GM10248 (cell line): ENCODE results near the gene PRR22.

ENCODE experiments used
- CTCF ChIA-PET: fragments of 300-600 bp; sonication (Branson Sonifier 250); formaldehyde crosslinking; extraction: SDS; loops from one replicate; lab custom pipeline; 2021; ENCODE audit warnings: antibody characterized with exemption; lab: Yijun Ruan, JAX
- POLR2A ChIA-PET: fragments of 350-650 bp; sonication (Branson Sonifier 250); formaldehyde crosslinking; extraction: SDS; loops from one replicate; lab custom pipeline; 2020; ENCODE audit warnings: antibody characterized with exemption; lab: Yijun Ruan, JAX
- DNase-seq: peaks from one replicate; pipeline ENCODE4 v3.0.0; 2012; ENCODE audit errors: extremely low spot score
- TF ChIP-seq, protein P1 (sequence below): IDR thresholded peaks from 2 replicates; pipeline ENCODE4 v1.5.1; 2012; ENCODE audit warnings: mild to moderate bottlenecking, low read depth; ENCODE audit errors: extremely low read depth, missing control alignments, control extremely low read depth

The PRR22 gene

DNA sequence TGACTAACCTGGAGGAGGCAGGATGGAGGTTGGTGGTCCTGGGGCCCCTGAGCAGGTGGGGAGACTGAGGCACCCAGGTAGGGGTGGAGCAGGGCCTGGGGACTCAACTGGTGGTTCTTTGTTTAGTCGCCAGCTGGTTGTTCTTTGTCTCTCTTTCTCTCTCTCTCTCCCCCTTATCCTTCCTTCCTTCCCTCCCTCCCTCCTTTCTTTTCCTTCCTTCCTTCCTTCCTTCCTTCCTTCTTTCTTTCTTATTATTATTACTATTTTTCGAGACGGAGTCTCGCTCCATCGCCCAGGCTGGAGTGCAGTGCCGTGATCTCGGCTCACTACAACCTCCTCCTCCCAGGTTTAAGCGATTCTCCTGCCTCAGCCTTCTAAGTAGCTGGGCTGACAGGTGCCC lies 13.7 kb upstream of the PRR22 start:
- POLR2A ChIA-PET, result no interaction called here
- CTCF ChIA-PET, result no interaction called here
- no peak for DNase-seq
- TF ChIP-seq, protein P1, sequence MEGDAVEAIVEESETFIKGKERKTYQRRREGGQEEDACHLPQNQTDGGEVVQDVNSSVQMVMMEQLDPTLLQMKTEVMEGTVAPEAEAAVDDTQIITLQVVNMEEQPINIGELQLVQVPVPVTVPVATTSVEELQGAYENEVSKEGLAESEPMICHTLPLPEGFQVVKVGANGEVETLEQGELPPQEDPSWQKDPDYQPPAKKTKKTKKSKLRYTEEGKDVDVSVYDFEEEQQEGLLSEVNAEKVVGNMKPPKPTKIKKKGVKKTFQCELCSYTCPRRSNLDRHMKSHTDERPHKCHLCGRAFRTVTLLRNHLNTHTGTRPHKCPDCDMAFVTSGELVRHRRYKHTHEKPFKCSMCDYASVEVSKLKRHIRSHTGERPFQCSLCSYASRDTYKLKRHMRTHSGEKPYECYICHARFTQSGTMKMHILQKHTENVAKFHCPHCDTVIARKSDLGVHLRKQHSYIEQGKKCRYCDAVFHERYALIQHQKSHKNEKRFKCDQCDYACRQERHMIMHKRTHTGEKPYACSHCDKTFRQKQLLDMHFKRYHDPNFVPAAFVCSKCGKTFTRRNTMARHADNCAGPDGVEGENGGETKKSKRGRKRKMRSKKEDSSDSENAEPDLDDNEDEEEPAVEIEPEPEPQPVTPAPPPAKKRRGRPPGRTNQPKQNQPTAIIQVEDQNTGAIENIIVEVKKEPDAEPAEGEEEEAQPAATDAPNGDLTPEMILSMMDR, result no peak

DNA sequence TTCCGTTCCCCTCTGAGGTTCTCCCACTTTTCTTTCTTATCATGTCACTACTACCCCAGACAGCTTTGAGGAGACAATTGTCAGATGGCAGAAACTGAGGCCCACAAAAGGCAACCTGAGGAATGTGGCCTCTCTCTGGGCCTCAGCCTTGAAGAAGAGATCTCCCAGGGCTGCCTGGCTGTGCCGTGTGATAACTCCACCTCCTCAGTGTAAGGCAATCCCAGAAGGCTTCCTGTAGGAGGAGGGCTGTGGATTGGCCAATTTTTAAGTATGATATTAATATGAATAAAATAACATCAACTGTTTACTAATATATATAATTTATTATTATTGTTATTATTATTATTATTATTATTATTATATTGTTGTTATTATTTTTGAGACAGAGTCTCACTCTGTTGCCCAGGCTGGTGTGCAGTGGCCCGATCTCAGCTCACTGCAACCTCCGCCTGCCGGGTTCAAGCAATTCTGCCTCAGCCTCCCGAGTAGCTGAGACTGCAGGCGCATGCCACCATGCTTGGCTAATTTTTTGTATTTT lies 10.9 kb upstream of the PRR22 start:
- no peak for DNase-seq
- ChIA-PET POLR2A (no interaction called here), CTCF (interaction anchor here (1.0 to 8.5 kb wide), 10 partner anchors 8 to 247 kb away, joined by 3 to 75 read pairs (median 3); partner anchors contain the start of gene NRTN)
- TF ChIP-seq, protein P1, result no peak

DNA sequence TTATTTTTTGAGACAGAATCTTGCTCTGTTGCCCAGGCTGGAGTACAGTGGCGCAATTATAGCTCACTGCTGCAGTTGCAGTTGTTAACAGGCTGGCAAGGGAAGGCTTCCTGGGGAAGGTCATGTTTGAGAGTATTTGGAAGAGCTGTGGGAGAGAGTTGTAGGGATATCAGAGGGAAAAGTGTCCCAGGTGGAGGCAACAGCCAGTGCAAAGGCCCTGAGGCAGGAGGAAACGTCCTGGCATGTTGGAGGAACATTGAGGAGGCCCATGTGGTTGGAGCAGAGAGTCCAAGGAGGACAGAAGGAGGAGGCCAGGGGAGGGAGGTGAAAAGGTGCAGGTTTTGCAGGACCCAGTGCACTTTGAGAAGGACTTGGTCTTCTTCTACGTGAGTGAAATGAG lies 8.6 kb upstream of the PRR22 start:
- POLR2A ChIA-PET, result no interaction called here
- DNase-seq, result no peak
- CTCF ChIA-PET, result interaction anchor here (0.7 to 8.5 kb wide), 5 partner anchors 10 to 35 kb away, joined by 3 to 75 read pairs (median 4); partner anchors contain the start of gene NRTN
- TF ChIP-seq, protein P1, result no peak

DNA sequence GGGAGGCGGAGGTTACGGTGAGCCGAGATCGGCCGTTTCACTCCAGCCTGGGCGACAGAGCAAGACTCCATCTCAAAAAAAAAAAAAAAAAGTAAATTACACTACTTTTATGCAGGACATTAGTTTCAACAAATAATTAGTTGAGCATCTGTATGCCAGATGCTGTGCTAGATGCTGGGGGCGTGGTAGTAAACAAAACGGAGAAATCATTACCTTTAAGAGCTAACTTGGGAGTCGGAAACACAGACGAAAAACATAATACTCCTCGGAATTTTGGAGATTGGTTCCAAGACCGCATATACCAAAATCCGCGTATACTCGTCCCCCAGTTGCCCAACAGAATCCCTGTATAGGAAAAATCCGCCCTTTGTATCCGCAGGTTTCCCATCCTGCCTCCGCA lies 7.7 kb upstream of the PRR22 start:
- no peak for DNase-seq
- TF ChIP-seq, protein P1, result no peak
- CTCF ChIA-PET, result interaction anchor here (1.3 to 8.5 kb wide), 2 partner anchors 12 to 16 kb away, joined by 4 to 75 read pairs; partner anchors contain the start of gene NRTN
- POLR2A ChIA-PET, result interaction anchor here (0.7 kb wide), 1 partner anchor 463 kb away, joined by 6 read pairs; no protein-coding TSS in a partner anchor

DNA sequence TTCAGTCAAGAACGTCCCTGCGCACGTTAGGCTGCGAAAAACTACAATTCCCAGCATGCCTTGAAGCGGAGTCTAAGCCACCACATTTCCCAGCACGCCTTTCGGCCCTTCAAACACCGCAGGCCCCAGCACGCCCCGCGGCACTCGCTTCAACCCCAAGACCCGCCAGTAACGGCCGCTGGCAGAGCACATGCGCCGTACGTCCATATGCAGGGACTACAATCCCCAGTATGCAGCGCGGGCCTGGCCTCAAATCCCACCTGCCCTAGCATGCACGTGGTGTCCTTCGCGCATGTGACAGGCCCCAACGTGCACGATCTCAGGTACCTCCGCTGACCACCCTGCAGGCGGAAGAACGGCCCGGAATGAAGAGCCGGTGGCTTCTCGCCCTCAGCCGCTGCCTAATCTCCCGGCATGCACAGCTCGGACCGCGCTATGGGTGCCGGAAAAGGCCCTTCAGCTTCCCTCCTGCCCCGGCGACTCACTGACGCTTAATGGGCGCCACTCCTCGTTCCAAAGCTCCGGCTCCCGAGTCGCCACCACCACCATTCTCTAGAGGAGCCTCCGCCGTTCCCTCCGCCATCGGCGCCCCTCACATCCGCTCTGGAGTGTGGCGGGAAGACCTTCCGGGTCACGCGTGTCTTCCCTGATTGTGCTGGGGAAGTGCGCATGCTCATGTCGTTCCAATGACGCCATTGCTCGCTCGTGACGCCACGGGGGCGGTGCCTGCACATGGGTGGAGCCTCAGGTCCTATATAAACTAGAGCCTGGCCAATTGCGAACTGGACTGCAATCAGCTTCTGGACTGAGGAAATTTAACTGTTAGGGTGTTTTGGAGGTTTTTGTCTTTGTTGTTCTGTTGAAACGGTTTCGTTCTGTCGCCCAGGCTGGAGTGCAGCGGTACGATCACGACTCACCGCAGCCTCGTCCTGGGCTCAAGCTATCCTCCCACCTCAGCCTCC lies 6.3 kb upstream of the PRR22 start, which contains the start of gene DUS3L:
Gene DUS3L, minus strand, starts transcription at position 605 of the 962 bp plus-strand sequence. Its CDS starts 22 bp downstream, at position 583.
- ChIA-PET CTCF (interaction anchor here (1.2 to 8.5 kb wide), 3 partner anchors 13 to 177 kb away, joined by 4 to 75 read pairs (median 4); partner anchors contain the start of gene NRTN), POLR2A (interaction anchor here (1.0 kb wide), 2 partner anchors 13 to 38 kb away, joined by 3 read pairs; no protein-coding TSS in a partner anchor)
- TF ChIP-seq, protein P1, result no peak
- DNase-seq, result peak; percentile 98

DNA sequence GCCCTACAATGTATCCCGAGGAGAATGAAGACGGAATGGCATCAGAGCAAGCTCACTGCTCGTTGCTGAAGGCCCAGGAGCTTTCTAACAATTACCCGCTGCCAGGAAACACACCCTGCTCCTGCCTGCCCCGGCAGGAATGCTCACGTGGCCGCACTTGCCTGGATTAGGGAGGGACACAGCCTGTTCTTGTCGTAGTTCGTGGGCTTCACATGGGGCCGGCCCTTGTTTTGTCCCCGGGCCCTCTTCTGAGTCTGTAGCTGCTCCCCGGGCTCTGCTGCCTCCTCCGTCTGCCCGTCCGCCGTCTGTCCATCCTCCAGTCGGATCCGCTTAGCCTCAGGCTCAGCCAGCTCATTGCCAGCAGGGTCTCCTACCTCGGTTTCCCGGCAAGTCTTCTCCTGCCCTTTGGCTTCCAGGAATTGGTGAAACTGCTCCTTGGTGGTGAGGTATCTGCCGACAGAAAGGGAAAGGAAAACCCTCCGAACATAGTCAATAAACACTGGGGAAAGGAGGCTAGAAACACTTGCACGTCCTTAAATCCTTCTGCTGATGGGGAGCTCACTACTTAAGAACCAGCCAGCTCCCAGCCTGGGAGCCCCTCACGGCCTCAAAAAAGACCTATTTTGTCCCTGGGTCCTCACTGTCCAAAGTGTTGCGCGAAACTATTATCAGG lies 5.5 kb upstream of the PRR22 start:
- ChIA-PET POLR2A (no interaction called here), CTCF (interaction anchor here (0.8 to 8.5 kb wide), 3 partner anchors 14 to 178 kb away, joined by 3 to 75 read pairs (median 4); partner anchors contain the start of gene NRTN)
- no peak for DNase-seq
- TF ChIP-seq, protein P1, result no peak
